HG03439 (cell line): ENCODE data around the gene MPHOSPH9.
A peak's percentile ranks its signal among the peaks of the same experiment; 100 is the strongest.

ENCODE experiments used
- ATAC-seq: cut with Tn5 transposase; IDR thresholded peaks from one replicate; pipeline ENCODE4 v1.9.1; 2021; ENCODE audit warnings: mild to moderate bottlenecking, moderate library complexity; ENCODE audit not compliant: unreplicated experiment

Gene MPHOSPH9

GRCh38 chr12:123150744-123151456, 82.0 kb downstream of the MPHOSPH9 start, which contains the start of gene PITPNM2:
PITPNM2 (minus strand) TSS chr12:123151090; CDS start chr12:123034590, 116,500 bp downstream.
- ATAC-seq, result peak; percentile 63

- ATAC-seq, result no peak
Measured at GRCh38 chr12:123150275-123150743, 82.6 kb downstream of the MPHOSPH9 start.

GRCh38 chr12:123149501-123150274, 83.3 kb downstream of the MPHOSPH9 start:
- no peak for ATAC-seq

GRCh38 chr12:123149088-123149487, 83.9 kb downstream of the MPHOSPH9 start:
- no peak for ATAC-seq

- no peak for ATAC-seq
Measured at GRCh38 chr12:123148655-123149054, 84.3 kb downstream of the MPHOSPH9 start.

GRCh38 chr12:123148223-123148622, 84.7 kb downstream of the MPHOSPH9 start:
- no peak for ATAC-seq

- ATAC-seq, result no peak
Measured at GRCh38 chr12:123145211-123145610, 87.7 kb downstream of the MPHOSPH9 start.

GRCh38 chr12:123143736-123144461, 89.0 kb downstream of the MPHOSPH9 start:
- ATAC-seq, result no peak

- no peak for ATAC-seq
Measured at GRCh38 chr12:123142921-123143735, 89.8 kb downstream of the MPHOSPH9 start.

GRCh38 chr12:123142518-123142840, 90.5 kb downstream of the MPHOSPH9 start:
- ATAC-seq, result no peak

- ATAC-seq, result no peak
Measured at GRCh38 chr12:123141615-123142517, 91.1 kb downstream of the MPHOSPH9 start.

- no peak for ATAC-seq
Measured at GRCh38 chr12:123140676-123141614, 92.0 kb downstream of the MPHOSPH9 start.

- ATAC-seq, result no peak
Measured at GRCh38 chr12:123139926-123140675, 92.8 kb downstream of the MPHOSPH9 start.

GRCh38 chr12:123135688-123136087, 97.3 kb downstream of the MPHOSPH9 start:
- ATAC-seq, result no peak

GRCh38 chr12:123134826-123135225, 98.1 kb downstream of the MPHOSPH9 start:
- ATAC-seq, result no peak

GRCh38 chr12:123134271-123134671, 98.7 kb downstream of the MPHOSPH9 start:
- no peak for ATAC-seq

- no peak for ATAC-seq
Measured at GRCh38 chr12:123133701-123134100, 99.2 kb downstream of the MPHOSPH9 start.
